GM12878 (cell line): ENCODE results near the gene IQCK. TPM values are rescaled to one million over a fixed set of nuclear protein-coding genes. Genes with fewer than 3 reads are reported as not detected.

Source experiments
- CBFB ChIP-seq: IDR thresholded peaks from 2 replicates; pipeline ENCODE4 v1.6.1; 2016; ENCODE audit warnings: antibody characterized with exemption, low read depth
- CBX3 ChIP-seq: fragments of 200-600 bp; sonication (generic); IDR thresholded peaks from 2 replicates; pipeline ENCODE4 v1.6.1; 2016; ENCODE audit warnings: low read depth, borderline replicate concordance
- CBX5 ChIP-seq: sonication (generic); IDR thresholded peaks from 2 replicates; pipeline ENCODE4 v1.6.1; 2016; ENCODE audit warnings: low read depth, moderate library complexity, mild to moderate bottlenecking, inconsistent platforms
- CUX1 ChIP-seq: IDR thresholded peaks from 2 replicates; pipeline ENCODE4 v1.6.1; 2012; ENCODE audit warnings: improper control_type of control experiment, low read depth, low read length; ENCODE audit not compliant: insufficient replicate concordance
- EGR1 ChIP-seq, 2 experiments: IDR thresholded peaks; 1 replicate in 1 of 2; 2 replicates in 1 of 2; pipeline ENCODE4 v1.6.1; 2011 to 2012; ENCODE audit warnings: low read depth in 2 of 2, low read length in 2 of 2, borderline replicate concordance in 1 of 2, mild to moderate bottlenecking in 1 of 2, moderate library complexity in 1 of 2
- NBN ChIP-seq: fragments of 450-650 bp; IDR thresholded peaks from 2 replicates; pipeline ENCODE4 v1.6.1; 2016
- NR2C1 ChIP-seq: fragments of 450-650 bp; IDR thresholded peaks from 2 replicates; pipeline ENCODE4 v1.6.1; 2017; ENCODE audit warnings: antibody characterized with exemption, mild to moderate bottlenecking, moderate library complexity
- RAD21 ChIP-seq: IDR thresholded peaks from 2 replicates; pipeline ENCODE4 v1.6.1; 2011; ENCODE audit warnings: mild to moderate bottlenecking, low read depth, low read length, moderate library complexity; ENCODE audit not compliant: insufficient read depth
- RBBP5 ChIP-seq: fragments of 200-600 bp; sonication (generic); conservative IDR thresholded peaks from 2 replicates; pipeline ENCODE4 v1.6.1; 2016
- SP1 ChIP-seq: IDR thresholded peaks from one replicate; pipeline ENCODE4 v1.6.1; 2011; ENCODE audit warnings: low read depth, low read length
- polyA plus RNA-seq, 11 experiments: library from polyadenylated mRNA; depleted of rRNA in 4 of 11; unstranded in 6 of 11; stranded (reverse) in 5 of 11; fragments of >200 nt; fragmentation: Nextera tagmentation in 4 of 11; fragmentation: Illumina TruSeq in 1 of 11; extraction: Ambion mirVana in 4 of 11; extraction: Trizol in 1 of 11; gene quantifications; 1 replicate in 1 of 11; 2 replicates in 10 of 11; pipeline versions ENCODE4 v1.2.1 to v1.2.3, GENCODE V29; 2011 to 2016; ENCODE audit warnings: inconsistent platforms in 2 of 11, missing spikeins in 2 of 11, low read depth in 1 of 11
- total RNA-seq, 4 experiments: library from RNA; depleted of rRNA in 3 of 4; stranded (reverse); fragments of >200 nt in 3 of 4; fragmentation: Illumina TruSeq in 1 of 4; extraction: Trizol in 1 of 4; gene quantifications; 2 replicates each; pipeline versions ENCODE4 v1.2.1 to v1.2.3, GENCODE V29; 2013 to 2021
- TF ChIP-seq, protein P1 (sequence below): fragments of 450-650 bp; formaldehyde crosslinking; IDR thresholded peaks from 2 replicates; pipeline ENCODE4 v1.5.0; 2022; ENCODE audit warnings: mild to moderate bottlenecking, missing genetic modification characterization
- TF ChIP-seq, protein P2 (sequence below): fragments of 450-650 bp; IDR thresholded peaks from 2 replicates; pipeline ENCODE4 v1.6.1; 2018; ENCODE audit warnings: mild to moderate bottlenecking, low read depth, moderate library complexity; ENCODE audit not compliant: partially characterized antibody

IQCK gene
- total and polyA plus RNA-seq, 10 of the 15 experiments (the other 5 are each of a cell fraction or from before 2014, with no cell fraction given): 1.0 to 4.2 (median 2.4) TPM

DNA sequence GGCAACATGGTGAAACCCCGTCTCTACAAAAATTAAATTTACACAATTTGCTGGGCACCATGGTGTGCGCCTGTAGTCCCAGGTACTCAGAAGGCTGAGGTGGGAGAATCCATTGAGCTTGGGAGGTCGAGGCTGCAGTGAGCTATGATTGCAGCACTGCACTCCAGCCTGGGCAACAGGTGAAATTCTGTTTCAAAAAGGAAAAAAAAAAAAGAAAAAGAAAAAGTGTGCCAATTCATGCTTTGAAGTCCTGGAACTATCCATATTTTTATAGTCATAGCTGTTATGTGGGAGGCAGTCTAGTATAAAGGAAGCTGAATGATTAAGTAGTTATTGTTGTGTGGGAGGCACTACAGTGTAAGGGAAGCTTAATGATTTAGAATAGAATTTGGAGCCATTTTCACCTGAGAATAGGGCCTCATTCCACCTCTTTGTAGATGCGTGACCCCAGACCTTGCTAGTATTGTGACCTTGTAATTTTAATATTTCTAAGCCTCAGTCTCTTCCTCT is 31.6 kb downstream of the IQCK start (continued):
- TF ChIP-seq, protein P1, sequence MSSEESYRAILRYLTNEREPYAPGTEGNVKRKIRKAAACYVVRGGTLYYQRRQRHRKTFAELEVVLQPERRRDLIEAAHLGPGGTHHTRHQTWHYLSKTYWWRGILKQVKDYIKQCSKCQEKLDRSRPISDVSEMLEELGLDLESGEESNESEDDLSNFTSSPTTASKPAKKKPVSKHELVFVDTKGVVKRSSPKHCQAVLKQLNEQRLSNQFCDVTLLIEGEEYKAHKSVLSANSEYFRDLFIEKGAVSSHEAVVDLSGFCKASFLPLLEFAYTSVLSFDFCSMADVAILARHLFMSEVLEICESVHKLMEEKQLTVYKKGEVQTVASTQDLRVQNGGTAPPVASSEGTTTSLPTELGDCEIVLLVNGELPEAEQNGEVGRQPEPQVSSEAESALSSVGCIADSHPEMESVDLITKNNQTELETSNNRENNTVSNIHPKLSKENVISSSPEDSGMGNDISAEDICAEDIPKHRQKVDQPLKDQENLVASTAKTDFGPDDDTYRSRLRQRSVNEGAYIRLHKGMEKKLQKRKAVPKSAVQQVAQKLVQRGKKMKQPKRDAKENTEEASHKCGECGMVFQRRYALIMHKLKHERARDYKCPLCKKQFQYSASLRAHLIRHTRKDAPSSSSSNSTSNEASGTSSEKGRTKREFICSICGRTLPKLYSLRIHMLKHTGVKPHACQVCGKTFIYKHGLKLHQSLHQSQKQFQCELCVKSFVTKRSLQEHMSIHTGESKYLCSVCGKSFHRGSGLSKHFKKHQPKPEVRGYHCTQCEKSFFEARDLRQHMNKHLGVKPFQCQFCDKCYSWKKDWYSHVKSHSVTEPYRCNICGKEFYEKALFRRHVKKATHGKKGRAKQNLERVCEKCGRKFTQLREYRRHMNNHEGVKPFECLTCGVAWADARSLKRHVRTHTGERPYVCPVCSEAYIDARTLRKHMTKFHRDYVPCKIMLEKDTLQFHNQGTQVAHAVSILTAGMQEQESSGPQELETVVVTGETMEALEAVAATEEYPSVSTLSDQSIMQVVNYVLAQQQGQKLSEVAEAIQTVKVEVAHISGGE (CRISPR knock-in tag): no peak
- TF ChIP-seq RBBP5 (no peak), CBX3 (no peak), CBX5 (no peak), NR2C1 (no peak), RAD21 (no peak), CBFB (no peak), NBN (no peak), SP1 (no peak), CUX1 (no peak), EGR1 (IDR thresholded peaks at IDR 0.05; ENCODE audit: borderline replicate concordance in 1 of 2, low read depth in 2 of 2, low read length in 2 of 2) (no peak)
- TF ChIP-seq, protein P2, sequence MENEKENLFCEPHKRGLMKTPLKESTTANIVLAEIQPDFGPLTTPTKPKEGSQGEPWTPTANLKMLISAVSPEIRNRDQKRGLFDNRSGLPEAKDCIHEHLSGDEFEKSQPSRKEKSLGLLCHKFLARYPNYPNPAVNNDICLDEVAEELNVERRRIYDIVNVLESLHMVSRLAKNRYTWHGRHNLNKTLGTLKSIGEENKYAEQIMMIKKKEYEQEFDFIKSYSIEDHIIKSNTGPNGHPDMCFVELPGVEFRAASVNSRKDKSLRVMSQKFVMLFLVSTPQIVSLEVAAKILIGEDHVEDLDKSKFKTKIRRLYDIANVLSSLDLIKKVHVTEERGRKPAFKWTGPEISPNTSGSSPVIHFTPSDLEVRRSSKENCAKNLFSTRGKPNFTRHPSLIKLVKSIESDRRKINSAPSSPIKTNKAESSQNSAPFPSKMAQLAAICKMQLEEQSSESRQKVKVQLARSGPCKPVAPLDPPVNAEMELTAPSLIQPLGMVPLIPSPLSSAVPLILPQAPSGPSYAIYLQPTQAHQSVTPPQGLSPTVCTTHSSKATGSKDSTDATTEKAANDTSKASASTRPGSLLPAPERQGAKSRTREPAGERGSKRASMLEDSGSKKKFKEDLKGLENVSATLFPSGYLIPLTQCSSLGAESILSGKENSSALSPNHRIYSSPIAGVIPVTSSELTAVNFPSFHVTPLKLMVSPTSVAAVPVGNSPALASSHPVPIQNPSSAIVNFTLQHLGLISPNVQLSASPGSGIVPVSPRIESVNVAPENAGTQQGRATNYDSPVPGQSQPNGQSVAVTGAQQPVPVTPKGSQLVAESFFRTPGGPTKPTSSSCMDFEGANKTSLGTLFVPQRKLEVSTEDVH: no peak
